Spleen (tissue), 7 donors: Measurements from ENCODE around the gene TOP3B.

ENCODE experiments used
- POLR2AphosphoS5 ChIP-seq, 3 donors: sonication (generic); formaldehyde crosslinking; IDR thresholded peaks; one replicate each; pipeline ENCODE4 v1.5.1; 2017; ENCODE audit warnings: antibody characterized with exemption in 3 of 3
- TF ChIP-seq, protein P1 (sequence below), 11 experiments: fragments of 200-600 bp in 7 of 11; fragments of 450-650 bp in 4 of 11; sonication (generic) in 4 of 11; IDR thresholded peaks in 8 of 11; conservative IDR thresholded peaks in 3 of 11; 1 replicate in 7 of 11; 2 replicates in 4 of 11; pipeline versions ENCODE4 v1.4.0 to v1.8.0; 2016 to 2021; ENCODE audit warnings: antibody characterized with exemption in 11 of 11, inconsistent platforms in 4 of 11, mild to moderate bottlenecking in 1 of 11
- donor health status: DM: no; HTN: no; CAD: no; lungs with moderate emphysema.
- donor health status: DM: no; HTN: no; CAD: no.
- donor health status: DM: no; HTN: no; CAD: no.

DNA sequence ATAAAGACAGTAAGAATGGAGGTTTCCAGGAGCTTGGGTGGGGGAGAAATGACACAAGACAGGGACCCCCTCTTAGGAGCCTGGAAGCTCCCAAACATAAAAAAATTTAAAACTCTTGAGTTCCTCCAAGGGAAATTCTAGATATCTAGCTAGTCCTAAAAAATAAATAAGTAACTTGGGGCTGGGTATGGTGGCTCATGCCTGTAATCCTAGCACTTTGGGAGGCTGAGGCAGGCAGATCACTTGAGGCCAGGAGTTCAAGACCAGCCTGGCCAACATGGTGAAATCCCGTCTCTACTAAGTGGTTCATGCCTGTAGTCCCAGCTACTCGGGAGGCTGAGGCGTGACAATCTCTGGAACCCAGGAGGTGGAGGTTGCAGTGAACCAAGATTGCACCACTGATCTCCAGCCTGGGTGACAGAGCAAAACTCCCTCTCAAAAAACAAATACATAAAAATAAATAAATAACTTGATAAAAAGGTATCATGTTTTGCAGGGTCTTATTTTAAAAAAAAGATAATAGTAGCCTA is 20.0 kb upstream of the TOP3B start:
- TF ChIP-seq, protein P1, sequence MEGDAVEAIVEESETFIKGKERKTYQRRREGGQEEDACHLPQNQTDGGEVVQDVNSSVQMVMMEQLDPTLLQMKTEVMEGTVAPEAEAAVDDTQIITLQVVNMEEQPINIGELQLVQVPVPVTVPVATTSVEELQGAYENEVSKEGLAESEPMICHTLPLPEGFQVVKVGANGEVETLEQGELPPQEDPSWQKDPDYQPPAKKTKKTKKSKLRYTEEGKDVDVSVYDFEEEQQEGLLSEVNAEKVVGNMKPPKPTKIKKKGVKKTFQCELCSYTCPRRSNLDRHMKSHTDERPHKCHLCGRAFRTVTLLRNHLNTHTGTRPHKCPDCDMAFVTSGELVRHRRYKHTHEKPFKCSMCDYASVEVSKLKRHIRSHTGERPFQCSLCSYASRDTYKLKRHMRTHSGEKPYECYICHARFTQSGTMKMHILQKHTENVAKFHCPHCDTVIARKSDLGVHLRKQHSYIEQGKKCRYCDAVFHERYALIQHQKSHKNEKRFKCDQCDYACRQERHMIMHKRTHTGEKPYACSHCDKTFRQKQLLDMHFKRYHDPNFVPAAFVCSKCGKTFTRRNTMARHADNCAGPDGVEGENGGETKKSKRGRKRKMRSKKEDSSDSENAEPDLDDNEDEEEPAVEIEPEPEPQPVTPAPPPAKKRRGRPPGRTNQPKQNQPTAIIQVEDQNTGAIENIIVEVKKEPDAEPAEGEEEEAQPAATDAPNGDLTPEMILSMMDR (IDR thresholded peaks at IDR 0.05 in 8 of 11, conservative IDR thresholded peaks at IDR 0.05 in 3 of 11): no peak
- TF ChIP-seq POLR2AphosphoS5 (IDR thresholded peaks at IDR 0.05): no peak
